Astrocyte (in vitro differentiated cells and primary cell): ENCODE results near the gene HOXB1.

Experiments used
- EZH2 ChIP-seq: IDR thresholded peaks from 2 replicates; pipeline ENCODE4 v1.6.1; 2012; ENCODE audit warnings: mild to moderate bottlenecking, low read length, inconsistent platforms; ENCODE audit not compliant: insufficient read depth
- TF ChIP-seq, protein P1 (sequence below): IDR thresholded peaks from 2 replicates; pipeline ENCODE4 v1.5.1; 2011; ENCODE audit warnings: low read depth, mild to moderate bottlenecking, inconsistent platforms, low read length, moderate library complexity; ENCODE audit not compliant: insufficient read depth

DNA sequence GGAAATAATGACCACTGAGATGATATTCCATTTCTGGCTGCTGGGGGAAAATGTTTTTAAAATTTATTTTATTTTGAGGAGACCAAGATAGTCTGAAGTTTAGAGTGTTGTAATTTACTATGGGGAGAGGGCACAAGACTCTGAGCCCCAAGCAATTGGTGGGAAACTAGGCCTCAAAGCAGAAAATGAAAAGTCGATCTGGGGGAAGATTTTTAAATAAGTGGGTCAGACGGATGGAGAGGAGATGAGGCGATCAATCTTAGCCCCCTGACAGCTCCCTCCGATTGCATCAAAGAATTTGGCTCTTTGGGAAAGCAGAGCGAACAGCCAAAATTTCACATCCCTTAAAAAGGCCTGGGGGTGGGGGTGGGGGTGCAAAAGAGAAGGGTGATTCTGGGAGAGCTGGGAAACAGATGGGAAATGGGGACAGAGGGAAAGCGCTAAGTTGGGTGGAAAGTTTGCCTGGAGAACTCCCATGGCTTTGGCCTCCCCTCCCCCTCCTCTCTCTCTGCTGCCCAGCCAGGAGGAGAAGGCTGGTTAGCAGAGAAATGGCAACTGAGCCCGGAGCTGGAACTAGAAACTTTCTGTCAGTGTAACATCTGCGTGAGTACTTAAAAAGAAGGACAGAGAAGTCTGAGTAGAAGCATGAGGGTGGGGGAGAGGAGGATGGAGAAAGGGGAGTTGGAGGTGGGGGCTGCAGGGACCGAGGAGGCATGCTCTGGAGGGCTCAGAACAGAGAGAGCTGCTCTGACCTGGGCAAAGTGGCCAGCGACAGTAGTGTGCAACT is 15.5 kb upstream of the HOXB1 start:
- TF ChIP-seq, protein P1, sequence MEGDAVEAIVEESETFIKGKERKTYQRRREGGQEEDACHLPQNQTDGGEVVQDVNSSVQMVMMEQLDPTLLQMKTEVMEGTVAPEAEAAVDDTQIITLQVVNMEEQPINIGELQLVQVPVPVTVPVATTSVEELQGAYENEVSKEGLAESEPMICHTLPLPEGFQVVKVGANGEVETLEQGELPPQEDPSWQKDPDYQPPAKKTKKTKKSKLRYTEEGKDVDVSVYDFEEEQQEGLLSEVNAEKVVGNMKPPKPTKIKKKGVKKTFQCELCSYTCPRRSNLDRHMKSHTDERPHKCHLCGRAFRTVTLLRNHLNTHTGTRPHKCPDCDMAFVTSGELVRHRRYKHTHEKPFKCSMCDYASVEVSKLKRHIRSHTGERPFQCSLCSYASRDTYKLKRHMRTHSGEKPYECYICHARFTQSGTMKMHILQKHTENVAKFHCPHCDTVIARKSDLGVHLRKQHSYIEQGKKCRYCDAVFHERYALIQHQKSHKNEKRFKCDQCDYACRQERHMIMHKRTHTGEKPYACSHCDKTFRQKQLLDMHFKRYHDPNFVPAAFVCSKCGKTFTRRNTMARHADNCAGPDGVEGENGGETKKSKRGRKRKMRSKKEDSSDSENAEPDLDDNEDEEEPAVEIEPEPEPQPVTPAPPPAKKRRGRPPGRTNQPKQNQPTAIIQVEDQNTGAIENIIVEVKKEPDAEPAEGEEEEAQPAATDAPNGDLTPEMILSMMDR, result no peak
- no peak for TF ChIP-seq EZH2
